ENCODE data around the gene DDIAS.

- TF ChIP-seq POLR2A (IDR thresholded peaks at IDR 0.05) = no peak
- TF ChIP-seq CTCF (IDR thresholded peaks at IDR 0.05) = peak; percentile 69 to 90 (median 86)
Observed at GRCh38 chr11:82927264-82927880, 25.8 kb downstream of the DDIAS start.

All from heart left ventricle (tissue), 13 donors.